Glutamatergic neuron (in vitro differentiated cells): ENCODE data around the gene CATSPER3. TPM values are rescaled to one million over a fixed set of nuclear protein-coding genes. Genes with fewer than 3 reads are reported as not detected.

Experiments
- DNase-seq: peaks from one replicate; pipeline ENCODE4 v3.0.0; 2022
- H3K27ac Mint-ChIP-seq: one replicate; pipeline ENCODE4 v1.8.0; 2020; ENCODE audit warnings: mild to moderate bottlenecking, mixed read lengths, inconsistent platforms; ENCODE audit not compliant: unreplicated experiment
- H3K27me3 Mint-ChIP-seq: one replicate; pipeline ENCODE4 v1.8.0; 2020; ENCODE audit warnings: mild to moderate bottlenecking, moderate library complexity, mixed read lengths, inconsistent platforms; ENCODE audit not compliant: unreplicated experiment
- H3K36me3 Mint-ChIP-seq: one replicate; pipeline ENCODE4 v1.8.0; 2020; ENCODE audit warnings: mild to moderate bottlenecking, mixed read lengths, inconsistent platforms; ENCODE audit not compliant: unreplicated experiment
- H3K4me1 Mint-ChIP-seq: one replicate; pipeline ENCODE4 v1.8.0; 2020; ENCODE audit warnings: mild to moderate bottlenecking, low read depth, mixed read lengths, inconsistent platforms; ENCODE audit not compliant: unreplicated experiment
- H3K4me3 Mint-ChIP-seq: one replicate; pipeline ENCODE4 v1.8.0; 2020; ENCODE audit warnings: mild to moderate bottlenecking, mixed read lengths, inconsistent platforms; ENCODE audit not compliant: unreplicated experiment
- H3K9me3 Mint-ChIP-seq: one replicate; pipeline ENCODE4 v1.8.0; 2020; ENCODE audit warnings: mild to moderate bottlenecking, moderate library complexity, mixed read lengths, inconsistent platforms; ENCODE audit not compliant: unreplicated experiment
- total RNA-seq: library from RNA; stranded (reverse); fragmentation: NEBNext Ultra II Directional; extraction: Animal tissue kit (Norgen Biotek cat#: 25700); gene quantifications from one replicate; pipeline ENCODE4 v1.2.1, GENCODE V29; 2021; ENCODE audit not compliant: unreplicated experiment
- TF ChIP-seq, protein P1 (sequence below): fragments of 200-600 bp; sonication (generic); IDR thresholded peaks from one replicate; pipeline ENCODE4 v1.5.0; 2021; ENCODE audit not compliant: partially characterized antibody, unreplicated experiment

Gene CATSPER3
- total RNA-seq, 1 donor from 2014 or later, result 0.54 TPM

DNA sequence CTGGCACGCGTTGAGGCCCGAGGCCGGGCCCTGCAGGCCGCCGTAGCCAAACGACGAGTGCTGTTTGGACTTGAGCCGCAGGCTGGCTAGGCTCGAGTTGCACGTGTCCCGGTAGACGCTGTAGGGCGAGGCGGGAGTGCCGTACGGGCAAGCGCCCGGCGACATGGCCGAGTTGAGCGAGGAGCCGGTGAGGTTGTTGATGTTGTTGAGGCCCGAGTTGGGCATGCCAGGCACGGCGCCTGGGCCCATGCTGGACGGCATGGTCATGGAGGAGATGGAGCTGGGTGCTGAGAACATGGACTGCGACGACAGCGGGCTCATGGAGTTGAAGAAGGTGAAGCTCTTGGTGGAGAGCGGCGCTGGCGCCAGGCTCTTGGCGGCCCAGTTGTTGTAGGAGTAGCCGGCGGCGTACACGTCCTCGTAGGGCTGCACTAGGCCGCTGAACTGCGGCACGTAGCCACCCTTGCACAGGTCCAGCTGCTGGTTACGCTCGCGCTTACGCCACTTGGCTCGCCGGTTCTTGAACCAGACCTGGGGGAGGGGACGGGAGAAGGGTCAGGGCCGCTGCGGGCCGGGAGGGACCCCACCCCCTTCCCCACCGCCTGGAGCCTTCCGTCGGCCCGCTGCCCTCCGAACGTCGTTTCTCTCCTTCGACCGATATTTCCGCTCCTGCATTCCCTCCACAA lies 61.2 kb downstream of the CATSPER3 start:
- Mint-ChIP-seq H3K27ac (no peak overlapping the region), H3K36me3 (peaks cover 5% of the 10 kb centered on the region), H3K9me3 (peaks cover 19% of the 10 kb centered on the region), H3K4me1 (peaks cover 7% of the 10 kb centered on the region), H3K4me3 (peak overlapping the region; percentile 53), H3K27me3 (peaks cover 57% of the 10 kb centered on the region)
- TF ChIP-seq, protein P1, sequence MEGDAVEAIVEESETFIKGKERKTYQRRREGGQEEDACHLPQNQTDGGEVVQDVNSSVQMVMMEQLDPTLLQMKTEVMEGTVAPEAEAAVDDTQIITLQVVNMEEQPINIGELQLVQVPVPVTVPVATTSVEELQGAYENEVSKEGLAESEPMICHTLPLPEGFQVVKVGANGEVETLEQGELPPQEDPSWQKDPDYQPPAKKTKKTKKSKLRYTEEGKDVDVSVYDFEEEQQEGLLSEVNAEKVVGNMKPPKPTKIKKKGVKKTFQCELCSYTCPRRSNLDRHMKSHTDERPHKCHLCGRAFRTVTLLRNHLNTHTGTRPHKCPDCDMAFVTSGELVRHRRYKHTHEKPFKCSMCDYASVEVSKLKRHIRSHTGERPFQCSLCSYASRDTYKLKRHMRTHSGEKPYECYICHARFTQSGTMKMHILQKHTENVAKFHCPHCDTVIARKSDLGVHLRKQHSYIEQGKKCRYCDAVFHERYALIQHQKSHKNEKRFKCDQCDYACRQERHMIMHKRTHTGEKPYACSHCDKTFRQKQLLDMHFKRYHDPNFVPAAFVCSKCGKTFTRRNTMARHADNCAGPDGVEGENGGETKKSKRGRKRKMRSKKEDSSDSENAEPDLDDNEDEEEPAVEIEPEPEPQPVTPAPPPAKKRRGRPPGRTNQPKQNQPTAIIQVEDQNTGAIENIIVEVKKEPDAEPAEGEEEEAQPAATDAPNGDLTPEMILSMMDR, result no peak
- no peak for DNase-seq

DNA sequence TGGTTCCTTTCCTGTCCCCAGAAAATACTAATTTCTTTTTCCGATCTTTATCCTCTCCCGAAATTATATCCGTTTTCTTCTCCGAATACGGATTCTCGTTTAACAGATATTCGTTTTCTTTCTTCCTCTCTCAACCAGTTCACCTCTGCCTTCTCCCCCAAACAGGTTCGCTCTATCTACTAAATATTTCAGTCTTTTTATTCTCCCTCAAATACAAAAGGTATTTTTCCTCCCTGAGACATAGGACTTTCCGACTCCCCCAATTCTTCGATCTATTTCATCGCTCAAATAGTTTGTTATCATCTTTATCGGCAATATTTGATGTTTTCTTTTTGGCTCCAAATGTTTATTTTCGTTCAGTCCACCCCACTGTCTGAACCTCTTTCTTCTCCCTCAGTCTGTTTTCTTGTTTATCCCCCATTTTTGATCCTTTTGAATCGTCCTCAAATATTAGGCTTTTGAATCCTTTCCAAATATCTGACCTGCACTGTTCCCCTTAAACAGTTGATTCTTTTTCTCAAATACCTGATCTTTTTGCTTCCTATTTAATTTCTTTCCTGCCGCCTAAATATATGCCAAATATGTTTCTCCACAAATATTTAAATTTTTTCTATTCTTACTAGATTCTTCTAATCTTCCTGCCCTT lies 61.9 kb downstream of the CATSPER3 start:
- TF ChIP-seq, protein P1, result no peak
- Mint-ChIP-seq H3K4me3 (peak overlapping the region; percentile 53), H3K27me3 (peaks cover 58% of the 10 kb centered on the region), H3K4me1 (peaks cover 7% of the 10 kb centered on the region), H3K9me3 (peaks cover 19% of the 10 kb centered on the region), H3K36me3 (peaks cover 5% of the 10 kb centered on the region), H3K27ac (no peak overlapping the region)
- DNase-seq, result no peak

DNA sequence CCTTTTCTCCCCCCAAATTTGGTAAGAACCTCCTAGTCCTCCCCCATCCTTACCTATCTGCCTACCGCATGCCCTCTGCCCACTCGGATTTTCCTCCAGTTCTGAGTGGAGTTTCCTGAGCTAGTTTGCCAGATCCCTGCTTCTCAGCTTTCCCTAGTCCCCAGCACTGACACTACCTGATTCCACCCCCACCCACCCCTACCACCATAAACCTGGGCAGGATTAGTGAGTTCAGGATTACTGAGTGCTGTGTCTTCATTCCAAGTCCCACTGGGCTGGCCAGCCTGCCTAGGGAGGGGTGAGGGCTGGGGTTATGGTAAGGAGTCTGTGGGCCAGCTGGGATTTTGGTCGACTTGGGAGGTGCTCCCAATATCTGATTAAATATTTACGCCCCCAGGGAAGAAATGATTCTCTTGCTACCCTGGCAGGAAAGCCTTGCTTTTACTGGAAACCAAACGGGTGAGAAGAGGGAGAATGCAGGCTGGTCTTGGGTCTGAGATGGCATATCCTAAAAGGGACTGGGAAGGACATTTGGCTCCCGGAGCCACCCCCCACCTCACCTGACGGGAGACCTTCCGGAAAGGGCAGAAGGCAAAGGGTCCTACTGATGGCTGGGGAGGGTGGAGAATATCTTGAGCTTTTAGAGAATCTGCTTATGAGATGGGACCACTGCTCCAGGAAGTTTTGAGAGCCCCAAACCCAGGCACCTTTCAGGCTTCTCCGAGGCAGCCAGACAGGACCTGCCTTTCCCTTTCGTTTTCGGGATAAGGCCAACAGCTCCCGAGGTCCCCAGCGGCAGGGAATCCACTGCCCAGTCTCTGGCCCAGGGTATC lies 62.6 kb downstream of the CATSPER3 start:
- H3K4me3 Mint-ChIP-seq, result no peak overlapping the region
- peaks cover 5% of the 10 kb centered on the region for H3K36me3 Mint-ChIP-seq
- peaks cover 19% of the 10 kb centered on the region for H3K9me3 Mint-ChIP-seq
- peaks cover 63% of the 10 kb centered on the region for H3K27me3 Mint-ChIP-seq
- H3K27ac Mint-ChIP-seq, result no peak overlapping the region
- peaks cover 7% of the 10 kb centered on the region for H3K4me1 Mint-ChIP-seq
- DNase-seq, result no peak
- TF ChIP-seq, protein P1, result no peak

DNA sequence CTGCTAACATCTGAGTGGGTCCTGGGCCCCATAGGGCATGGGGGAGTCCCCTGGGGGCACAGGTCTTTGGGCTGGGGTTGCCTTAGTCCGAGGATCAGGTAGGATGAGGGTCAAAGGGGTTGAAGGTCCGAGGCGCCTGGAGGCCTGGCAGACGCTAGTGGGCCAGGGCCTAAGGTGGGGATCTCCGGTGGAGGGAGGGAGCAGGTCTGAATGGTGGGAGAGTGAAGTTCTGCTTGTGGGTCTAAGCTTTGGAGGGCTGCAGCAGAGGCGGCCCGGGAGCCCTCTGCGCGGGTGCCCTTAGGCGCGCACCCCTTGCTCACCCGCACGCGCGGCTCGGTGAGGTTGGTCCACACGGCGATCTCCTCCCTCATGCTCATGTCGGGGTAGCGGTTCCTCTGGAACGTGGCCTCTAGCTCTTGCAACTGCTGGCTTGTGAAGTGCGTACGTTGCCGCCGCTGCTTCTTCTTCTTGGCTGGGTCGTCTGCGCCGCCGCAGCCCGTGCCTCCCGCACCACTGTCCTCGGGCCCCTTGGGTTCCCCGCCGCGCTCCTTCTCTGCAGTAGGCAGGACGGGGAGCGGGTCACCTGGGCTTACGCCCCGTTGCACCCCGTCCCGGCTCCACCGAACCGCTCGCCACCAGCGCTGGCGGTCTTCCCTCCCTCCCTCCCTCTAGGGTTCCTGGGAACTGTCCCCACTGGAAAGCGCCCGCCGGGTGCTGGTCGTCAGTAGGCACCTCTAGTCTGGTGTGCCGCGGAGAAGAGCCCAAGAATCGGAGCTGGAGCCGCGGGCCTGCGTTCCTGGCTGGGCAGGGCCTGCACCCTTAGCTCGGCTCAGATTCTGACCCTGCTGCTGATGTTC lies 63.5 kb downstream of the CATSPER3 start:
- TF ChIP-seq, protein P1, result no peak
- no peak for DNase-seq
- Mint-ChIP-seq H3K4me1 (peaks cover 7% of the 10 kb centered on the region), H3K4me3 (no peak overlapping the region), H3K36me3 (peaks cover 5% of the 10 kb centered on the region), H3K9me3 (peaks cover 19% of the 10 kb centered on the region), H3K27me3 (peaks cover 60% of the 10 kb centered on the region), H3K27ac (no peak overlapping the region)
